ENCODE data around the gene MBOAT2. TPM values are rescaled to one million over a fixed set of nuclear protein-coding genes. Genes with fewer than 3 reads are reported as not detected.

MBOAT2 gene
- total RNA-seq, 1 experiment from 2014 or later, result 16.8 TPM

GRCh38 chr2:8853426-8853825, 150.1 kb downstream of the MBOAT2 start:
- no peaks in the 10 kb centered on the region for H3K36me3 ChIP-seq (ENCODE audit: control insufficient read depth in 1 of 2, insufficient read depth in 2 of 2, low read length in 2 of 2)
- no peaks in the 10 kb centered on the region for H3K9me2 ChIP-seq (ENCODE audit: insufficient read depth)
- TF ChIP-seq EZH2phosphoT487 (IDR thresholded peaks at IDR 0.05; ENCODE audit: borderline replicate concordance), result no peak
- TF ChIP-seq REST (IDR thresholded peaks at IDR 0.05; ENCODE audit: low read depth), result no peak
- no peak for TF ChIP-seq EZH2 (IDR thresholded peaks at IDR 0.05)
- TF ChIP-seq SP1 (IDR thresholded peaks at IDR 0.05; ENCODE audit: low read depth), result no peak
- no peak for TF ChIP-seq JUND (IDR thresholded peaks at IDR 0.05)
- no peak for TF ChIP-seq EGR1 (IDR thresholded peaks at IDR 0.05; ENCODE audit: low read depth)
- no peak for TF ChIP-seq RAD21 (IDR thresholded peaks at IDR 0.05; ENCODE audit: low read depth)
- TF ChIP-seq SRF (IDR thresholded peaks at IDR 0.05; ENCODE audit: low read depth), result no peak
- no peak for TF ChIP-seq SIN3A (IDR thresholded peaks at IDR 0.05; ENCODE audit: low read depth)
- no peak for TF ChIP-seq TCF7L2 (IDR thresholded peaks at IDR 0.05; ENCODE audit: borderline replicate concordance, extremely low read depth, insufficient read depth, insufficient read length)
- TF ChIP-seq MAX (IDR thresholded peaks at IDR 0.05), result no peak
- TF ChIP-seq FOSL1 (IDR thresholded peaks at IDR 0.05; ENCODE audit: low read depth), result no peak
- no peak for TF ChIP-seq YY1 (IDR thresholded peaks at IDR 0.05; ENCODE audit: extremely low read depth, insufficient replicate concordance, low read depth, low read length)
- no peak for TF ChIP-seq POLR2A (IDR thresholded peaks at IDR 0.05; ENCODE audit: borderline replicate concordance, extremely low read depth, insufficient read depth, insufficient read length)
- TF ChIP-seq ELF1 (IDR thresholded peaks at IDR 0.05; ENCODE audit: borderline replicate concordance, low read depth), result no peak
- no peak for TF ChIP-seq ZFX (IDR thresholded peaks at IDR 0.05)
- POLR2A ChIA-PET, result no interaction called here
- CTCF ChIA-PET, result no interaction called here
- H3K27me3 ChIP-seq (ENCODE audit: insufficient read depth, low read length), result no peaks in the 10 kb centered on the region
- ATAC-seq, result no peak
- no peak overlapping the region for H3K4me3 ChIP-seq (replicated peaks in 1 of 2; ENCODE audit: low read depth in 1 of 2, low read length in 2 of 2)
- H2AFZ ChIP-seq (ENCODE audit: low read depth, low read length, poor library complexity, severe bottlenecking), result no peak overlapping the region
- H3K9me3 ChIP-seq (ENCODE audit: control insufficient read depth in 1 of 2, insufficient read depth in 1 of 2, low read depth in 1 of 2, low read length in 2 of 2), result no peaks in the 10 kb centered on the region
- RAD21 ChIA-PET (ENCODE audit: low non-redundant PET in 1 of 2, low total read pairs in 2 of 2, uncharacterized antibody in 2 of 2, unreplicated experiment in 2 of 2), result no interaction called here
- no peak for DNase-seq (ENCODE audit: low read depth, low spot score)
- H3K27ac ChIP-seq (ENCODE audit: low read depth, low read length), result no peak overlapping the region
- no peak overlapping the region for H3K4me2 ChIP-seq (ENCODE audit: low read length)
- no peaks in the 10 kb centered on the region for H4K20me1 ChIP-seq (ENCODE audit: insufficient read depth)
- intact Hi-C loops (cut with micrococcal nuclease), result no loop called here
- 0 out of 4 replicates have a peak, but pooled peaks cover 0 to 4% of the 10 kb centered on the region in 2 experiments for H3K4me1 ChIP-seq (ENCODE audit: control insufficient read depth in 1 of 2, insufficient read depth in 2 of 2, low read length in 2 of 2)
- no TSS peak for BruUV-seq (replicated peaks)
- no peaks in the 10 kb centered on the region for H3K79me2 ChIP-seq (ENCODE audit: insufficient read depth, low read length)
- no peak overlapping the region for H3K9ac ChIP-seq (ENCODE audit: low read length)

Data from HCT116 (cell line).